Stimulated activated CD8-positive, alpha-beta memory T cell treated with anti-CD3 and anti-CD28 coated beads, Interleukin-4, amount 100 ng/mL, for 1 hour (primary cell): ENCODE results near the gene NSMF.

Experiments used
- DNase-seq, 2 donors: peaks; one replicate each; pipeline ENCODE4 v3.0.0-alpha.2; 2020; ENCODE audit warnings: low read depth in 2 of 2, low spot score in 1 of 2

The NSMF gene

GRCh38 chr9:137448602-137448962, 10.6 kb downstream of the NSMF start:
- no peak for DNase-seq

GRCh38 chr9:137447722-137448601, 11.2 kb downstream of the NSMF start:
- no peak for DNase-seq

- DNase-seq: no peak
These were observed 12.2 kb downstream of the NSMF start for GRCh38 chr9:137446851-137447471.

GRCh38 chr9:137445930-137446431, 13.2 kb downstream of the NSMF start:
- no peak for DNase-seq

GRCh38 chr9:137445275-137445807, 13.8 kb downstream of the NSMF start:
- DNase-seq: peak; percentile 70 to 72

GRCh38 chr9:137444106-137444790, 14.9 kb downstream of the NSMF start:
- DNase-seq: no peak

GRCh38 chr9:137441935-137442321, 17.2 kb downstream of the NSMF start:
- no peak for DNase-seq

- DNase-seq: no peak
These were observed 17.7 kb downstream of the NSMF start, which contains the start of gene ENTPD8 for GRCh38 chr9:137441289-137441934. Gene ENTPD8, minus strand, starts transcription at chr9:137441357. Its CDS starts 3,072 bp downstream, at chr9:137438285.

GRCh38 chr9:137439158-137439714, 19.9 kb downstream of the NSMF start:
- DNase-seq: no peak

- no peak for DNase-seq
These were observed 20.5 kb downstream of the NSMF start for GRCh38 chr9:137438591-137439157.

- DNase-seq: no peak
These were observed 21.2 kb downstream of the NSMF start for GRCh38 chr9:137437691-137438590.

GRCh38 chr9:137436761-137437600, 22.2 kb downstream of the NSMF start:
- no peak for DNase-seq

GRCh38 chr9:137435980-137436760, 23.0 kb downstream of the NSMF start:
- no peak for DNase-seq

- DNase-seq: no peak
These were observed 23.7 kb downstream of the NSMF start for GRCh38 chr9:137435381-137435891.

GRCh38 chr9:137434498-137435380, 24.4 kb downstream of the NSMF start:
- DNase-seq: no peak

GRCh38 chr9:137433916-137434431, 25.2 kb downstream of the NSMF start:
- no peak for DNase-seq
